HFF-Myc (cell line): ENCODE data around the gene MTHFSD.
"Not testable (repeated sequence)": the region's sequence is repeated elsewhere in the genome, so short reads cannot be mapped to it uniquely, and the experiment has no call there.

ENCODE experiments used
- DNase-seq: peaks from one replicate; pipeline ENCODE4 v3.0.0-alpha.2; 2011; ENCODE audit warnings: low read depth; ENCODE audit errors: extremely low read depth
- H3K4me3 ChIP-seq: replicated peaks from 2 replicates; pipeline ENCODE4 v1.5.1; 2011; ENCODE audit warnings: low read depth, mild to moderate bottlenecking, control low read depth, low read length
- TF ChIP-seq, protein P1 (sequence below): IDR thresholded peaks from 2 replicates; pipeline ENCODE4 v1.5.1; 2012; ENCODE audit warnings: mild to moderate bottlenecking, low read depth, low read length, control low read depth; ENCODE audit errors: missing control alignments

The MTHFSD gene

GRCh38 chr16:86597126-86597879 lies 42.3 kb upstream of the MTHFSD start:
- TF ChIP-seq, protein P1, sequence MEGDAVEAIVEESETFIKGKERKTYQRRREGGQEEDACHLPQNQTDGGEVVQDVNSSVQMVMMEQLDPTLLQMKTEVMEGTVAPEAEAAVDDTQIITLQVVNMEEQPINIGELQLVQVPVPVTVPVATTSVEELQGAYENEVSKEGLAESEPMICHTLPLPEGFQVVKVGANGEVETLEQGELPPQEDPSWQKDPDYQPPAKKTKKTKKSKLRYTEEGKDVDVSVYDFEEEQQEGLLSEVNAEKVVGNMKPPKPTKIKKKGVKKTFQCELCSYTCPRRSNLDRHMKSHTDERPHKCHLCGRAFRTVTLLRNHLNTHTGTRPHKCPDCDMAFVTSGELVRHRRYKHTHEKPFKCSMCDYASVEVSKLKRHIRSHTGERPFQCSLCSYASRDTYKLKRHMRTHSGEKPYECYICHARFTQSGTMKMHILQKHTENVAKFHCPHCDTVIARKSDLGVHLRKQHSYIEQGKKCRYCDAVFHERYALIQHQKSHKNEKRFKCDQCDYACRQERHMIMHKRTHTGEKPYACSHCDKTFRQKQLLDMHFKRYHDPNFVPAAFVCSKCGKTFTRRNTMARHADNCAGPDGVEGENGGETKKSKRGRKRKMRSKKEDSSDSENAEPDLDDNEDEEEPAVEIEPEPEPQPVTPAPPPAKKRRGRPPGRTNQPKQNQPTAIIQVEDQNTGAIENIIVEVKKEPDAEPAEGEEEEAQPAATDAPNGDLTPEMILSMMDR, result no peak
- no peak for DNase-seq
- no peak overlapping the region for H3K4me3 ChIP-seq

- H3K4me3 ChIP-seq, result no peak overlapping the region
- DNase-seq, result no peak
- TF ChIP-seq, protein P1, result no peak
Observed at GRCh38 chr16:86595983-86596605, 41.1 kb upstream of the MTHFSD start.

DNA sequence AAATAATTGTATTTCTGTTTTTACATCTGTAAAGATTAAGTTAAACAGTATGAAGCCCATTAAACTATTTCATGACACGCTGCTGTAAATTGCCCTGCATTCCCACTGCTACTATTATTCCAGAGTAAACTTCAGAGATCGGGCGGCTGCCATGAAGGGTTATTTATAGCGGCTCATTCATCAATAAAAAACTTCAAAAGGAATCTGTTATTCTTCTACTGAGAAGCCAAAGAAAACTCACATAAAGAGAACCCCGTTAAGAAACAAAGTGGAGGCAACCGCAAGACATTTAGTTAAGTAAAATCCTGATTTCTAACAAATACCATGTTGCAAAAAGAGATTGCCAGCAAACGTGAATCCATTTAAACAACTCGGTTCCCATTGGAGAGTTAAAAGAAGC lies 39.7 kb upstream of the MTHFSD start:
- no peak overlapping the region for H3K4me3 ChIP-seq
- no peak for DNase-seq
- TF ChIP-seq, protein P1, result no peak

- DNase-seq, result no peak
- TF ChIP-seq, protein P1, result no peak
- H3K4me3 ChIP-seq, result no peak overlapping the region
Observed at GRCh38 chr16:86593913-86594620, 39.0 kb upstream of the MTHFSD start.

GRCh38 chr16:86591270-86591669 lies 36.2 kb upstream of the MTHFSD start:
- DNase-seq, result no peak
- TF ChIP-seq, protein P1, result no peak
- no peak overlapping the region for H3K4me3 ChIP-seq

DNA sequence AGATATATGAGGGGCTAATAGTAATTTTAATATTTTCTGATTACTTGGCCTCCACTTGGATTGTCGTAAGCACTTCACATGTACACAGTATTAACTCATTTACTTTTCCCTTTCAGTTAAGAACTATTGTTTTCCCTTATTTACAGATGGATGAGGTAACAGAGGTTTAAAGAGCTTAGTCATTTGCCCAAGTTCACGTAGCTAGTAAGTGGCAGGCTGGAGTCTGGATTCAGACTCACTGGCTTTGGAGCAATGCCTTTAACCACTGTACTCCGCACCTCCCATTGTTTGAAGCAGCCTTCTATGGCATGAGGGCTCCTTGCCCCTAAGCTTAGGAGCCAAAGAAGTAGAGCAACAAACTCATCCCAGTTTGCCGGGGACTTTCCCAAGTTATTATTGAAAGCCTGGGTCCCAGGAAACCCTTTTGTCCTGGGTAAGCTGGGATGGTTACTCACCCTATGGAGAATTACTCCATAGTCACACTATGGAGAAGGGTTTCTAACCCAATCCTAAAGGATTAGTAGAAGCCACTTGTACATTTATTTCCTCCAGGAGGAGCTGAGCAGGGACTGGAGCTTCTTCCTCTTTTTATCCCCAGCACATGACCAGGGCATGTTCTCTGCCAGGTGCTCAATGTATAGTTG lies 35.6 kb upstream of the MTHFSD start:
- H3K4me3 ChIP-seq, result no peak overlapping the region
- no peak for DNase-seq
- TF ChIP-seq, protein P1, result no peak

DNA sequence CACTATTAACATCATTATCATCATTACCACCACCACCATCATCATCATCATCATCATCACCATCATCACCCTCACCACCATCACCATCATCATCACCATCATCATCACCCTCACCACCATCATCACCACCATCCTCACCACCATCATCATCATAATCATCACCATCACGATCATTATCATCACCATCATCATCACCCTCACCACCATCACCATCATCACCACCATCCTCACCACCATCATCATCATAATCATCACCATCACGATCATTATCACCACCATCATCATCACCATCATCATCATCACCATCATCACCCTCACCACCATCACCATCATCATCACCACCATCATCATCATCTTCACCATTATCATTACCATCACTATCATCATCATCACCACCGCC lies 32.9 kb upstream of the MTHFSD start:
- DNase-seq, result not testable (repeated sequence)

More for the DNA sequence above, 32.9 kb upstream of the MTHFSD start:
- not testable (repeated sequence) for H3K4me3 ChIP-seq
